Spleen (tissue), 11 donors: ENCODE data around the gene CACNA1A. TPM values are rescaled to one million over a fixed set of nuclear protein-coding genes. Genes with fewer than 3 reads are reported as not detected.

Experiments
- DNase-seq: peaks from one replicate; pipeline ENCODE4 v3.0.0-alpha.2; 2020
- H3K27ac ChIP-seq, 8 donors: fragments of 200-600 bp; sonication (generic) in 7 of 8; 1 replicate in 4 of 8; 2 replicates in 4 of 8; pipeline versions ENCODE4 v1.5.0 to v1.8.0; 2016 to 2021; ENCODE audit warnings: inconsistent platforms in 4 of 8, mild to moderate bottlenecking in 4 of 8, moderate library complexity in 1 of 8
- H3K27me3 ChIP-seq, 7 donors: fragments of 200-600 bp; sonication (generic) in 6 of 7; replicated peaks in 1 of 7; 1 replicate in 4 of 7; 2 replicates in 3 of 7; pipeline versions ENCODE4 v1.5.0 to v1.8.0; 2016 to 2021; ENCODE audit warnings: inconsistent platforms in 3 of 7, mild to moderate bottlenecking in 1 of 7
- H3K36me3 ChIP-seq, 6 donors: fragments of 200-600 bp; sonication (generic) in 5 of 6; 1 replicate in 4 of 6; 2 replicates in 2 of 6; pipeline versions ENCODE4 v1.5.0 to v1.8.0; 2016 to 2021; ENCODE audit warnings: inconsistent platforms in 2 of 6
- H3K4me1 ChIP-seq, 6 donors: fragments of 200-600 bp; sonication (generic) in 5 of 6; 1 replicate in 3 of 6; 2 replicates in 3 of 6; pipeline versions ENCODE4 v1.5.0 to v1.8.0; 2016 to 2021; ENCODE audit warnings: inconsistent platforms in 3 of 6
- H3K4me3 ChIP-seq, 8 donors: fragments of 200-600 bp; sonication (generic) in 7 of 8; 1 replicate in 4 of 8; 2 replicates in 4 of 8; pipeline versions ENCODE4 v1.5.0 to v1.8.0; 2016 to 2021; ENCODE audit warnings: inconsistent platforms in 4 of 8, mild to moderate bottlenecking in 4 of 8, moderate library complexity in 2 of 8
- H3K9me3 ChIP-seq, 8 donors: fragments of 200-600 bp; sonication (generic) in 7 of 8; 1 replicate in 4 of 8; 2 replicates in 4 of 8; pipeline versions ENCODE4 v1.5.0 to v1.8.0; 2016 to 2021; ENCODE audit warnings: inconsistent platforms in 4 of 8
- POLR2A ChIP-seq, 3 donors: fragments of 450-650 bp; IDR thresholded peaks; one replicate each; pipeline ENCODE4 v1.5.1; 2017; ENCODE audit warnings: antibody characterized with exemption in 3 of 3, mild to moderate bottlenecking in 1 of 3
- POLR2AphosphoS5 ChIP-seq, 3 donors: sonication (generic); formaldehyde crosslinking; IDR thresholded peaks; one replicate each; pipeline ENCODE4 v1.5.1; 2017; ENCODE audit warnings: antibody characterized with exemption in 3 of 3
- WGBS, 5 donors: extraction: QIAGEN DNeasy Blood & Tissue Kit in 3 of 5; methylation state at CpG; one replicate each; pipeline versions ENCODE4 v1.1.5 to v1.1.7; 2013 to 2018; 5-methylcytosine and 5-hydroxymethylcytosine counted together
- intact Hi-C: fragments of 100-400 bp; cut with DNase I; formaldehyde crosslinking; loops from one replicate; pipeline ENCODE4 v1.15.0; 2023; ENCODE audit warnings: low total_unique reads
- polyA plus RNA-seq, 3 donors: library from polyadenylated mRNA; stranded (reverse); fragments of 200-250 nt; gene quantifications; one replicate each; pipeline ENCODE4 v1.2.1, GENCODE V29; 2013
- total RNA-seq, 7 donors: library from RNA; depleted of rRNA in 3 of 7; stranded (reverse); fragments of >200 nt in 3 of 7; fragmentation: NEBNext Ultra II Directional in 4 of 7; extraction: Animal tissue kit (Norgen Biotek cat#: 25700) in 4 of 7; gene quantifications; one replicate each; pipeline versions ENCODE4 v1.1.0 to v1.2.1, GENCODE V29; 2016 to 2021
- TF ChIP-seq, protein P1 (sequence below), 11 experiments: fragments of 200-600 bp in 7 of 11; fragments of 450-650 bp in 4 of 11; sonication (generic) in 4 of 11; IDR thresholded peaks in 8 of 11; conservative IDR thresholded peaks in 3 of 11; 1 replicate in 7 of 11; 2 replicates in 4 of 11; pipeline versions ENCODE4 v1.4.0 to v1.8.0; 2016 to 2021; ENCODE audit warnings: antibody characterized with exemption in 11 of 11, inconsistent platforms in 4 of 11, mild to moderate bottlenecking in 1 of 11
- donor health status: healthy with polysubstance abuse.
- donor health status: DM: no; HTN: no; CAD: no; lungs with moderate emphysema.
- donor health status: DM: no; HTN: no; CAD: no.
- donor health status: Bipolar disorder and iron deficiency.
- donor health status: healthy.
- donor health status: DM: no; HTN: no; CAD: no.
- donor health status: DM: yes; HTN: yes; CAD: no.

Gene CACNA1A
- total and polyA plus RNA-seq, 10 donors, result 0.39 to 1.9 (median 0.75) TPM

DNA sequence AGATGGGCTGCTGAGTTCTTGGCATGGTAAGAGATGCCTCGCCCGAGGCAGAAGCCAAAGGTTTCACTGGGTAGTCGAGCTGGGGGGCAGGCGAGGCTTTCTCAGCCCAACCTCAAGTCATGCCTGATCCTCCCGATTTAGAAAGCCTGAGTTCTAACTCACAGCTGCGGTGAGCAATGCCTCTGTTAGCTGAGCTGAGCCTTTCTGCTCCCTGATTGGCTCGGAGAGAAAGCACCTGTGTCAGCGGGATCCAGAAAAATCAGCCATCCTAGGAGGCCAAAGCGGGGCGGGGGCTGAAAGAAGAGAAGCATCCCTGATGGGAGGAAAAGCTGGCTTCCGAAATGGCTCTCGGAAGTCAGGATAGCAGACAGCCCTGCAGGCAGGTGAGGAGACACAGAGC is 44.7 kb downstream of the CACNA1A start:
- Histone ChIP-seq H3K36me3 (no peaks in the 10 kb centered on the region), H3K4me3 (no peak overlapping the region), H3K4me1 (no peaks in the 10 kb centered on the region), H3K9me3 (no peaks in the 10 kb centered on the region), H3K27ac (no peak overlapping the region), H3K27me3 (peaks cover 0 to 63% (median 0%) of the 10 kb centered on the region in 7 donors)
- DNase-seq, result no peak
- WGBS, 5 donors, result 73 to 86% (median 77%) methylated on average over 12 of the region's 12 CpGs
- intact Hi-C loops, result no loop called here
- TF ChIP-seq POLR2AphosphoS5 (IDR thresholded peaks at IDR 0.05) (no peak), POLR2A (IDR thresholded peaks at IDR 0.05) (no peak)
- TF ChIP-seq, protein P1, sequence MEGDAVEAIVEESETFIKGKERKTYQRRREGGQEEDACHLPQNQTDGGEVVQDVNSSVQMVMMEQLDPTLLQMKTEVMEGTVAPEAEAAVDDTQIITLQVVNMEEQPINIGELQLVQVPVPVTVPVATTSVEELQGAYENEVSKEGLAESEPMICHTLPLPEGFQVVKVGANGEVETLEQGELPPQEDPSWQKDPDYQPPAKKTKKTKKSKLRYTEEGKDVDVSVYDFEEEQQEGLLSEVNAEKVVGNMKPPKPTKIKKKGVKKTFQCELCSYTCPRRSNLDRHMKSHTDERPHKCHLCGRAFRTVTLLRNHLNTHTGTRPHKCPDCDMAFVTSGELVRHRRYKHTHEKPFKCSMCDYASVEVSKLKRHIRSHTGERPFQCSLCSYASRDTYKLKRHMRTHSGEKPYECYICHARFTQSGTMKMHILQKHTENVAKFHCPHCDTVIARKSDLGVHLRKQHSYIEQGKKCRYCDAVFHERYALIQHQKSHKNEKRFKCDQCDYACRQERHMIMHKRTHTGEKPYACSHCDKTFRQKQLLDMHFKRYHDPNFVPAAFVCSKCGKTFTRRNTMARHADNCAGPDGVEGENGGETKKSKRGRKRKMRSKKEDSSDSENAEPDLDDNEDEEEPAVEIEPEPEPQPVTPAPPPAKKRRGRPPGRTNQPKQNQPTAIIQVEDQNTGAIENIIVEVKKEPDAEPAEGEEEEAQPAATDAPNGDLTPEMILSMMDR (IDR thresholded peaks at IDR 0.05 in 8 of 11, conservative IDR thresholded peaks at IDR 0.05 in 3 of 11), result no peak

DNA sequence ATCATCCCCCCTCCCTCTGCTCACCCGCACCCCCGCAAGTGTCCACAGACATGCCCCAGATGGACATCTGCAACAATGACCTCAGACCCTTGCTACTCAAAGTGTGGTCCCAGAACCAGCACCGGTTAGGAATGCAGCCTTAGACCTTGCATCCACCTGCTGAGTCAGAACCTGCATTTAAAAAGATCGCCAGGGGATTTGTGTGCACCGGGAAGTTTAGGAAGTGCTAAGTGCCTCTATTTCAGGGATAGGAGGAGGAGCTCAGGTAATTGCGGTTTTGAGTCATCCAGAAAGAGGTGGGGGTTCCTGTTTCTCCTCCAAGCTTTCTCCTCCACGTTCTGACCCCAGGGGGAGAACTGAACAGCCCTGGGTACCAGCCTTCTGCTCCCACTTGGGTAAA is 46.2 kb downstream of the CACNA1A start:
- TF ChIP-seq POLR2AphosphoS5 (IDR thresholded peaks at IDR 0.05) (no peak), POLR2A (IDR thresholded peaks at IDR 0.05) (no peak)
- TF ChIP-seq, protein P1 (IDR thresholded peaks at IDR 0.05 in 8 of 11, conservative IDR thresholded peaks at IDR 0.05 in 3 of 11), result no peak
- no peak for DNase-seq
- no peaks in the 10 kb centered on the region for H3K36me3 ChIP-seq
- H3K27me3 ChIP-seq, result peaks cover 0 to 56% (median 0%) of the 10 kb centered on the region in 7 donors
- whole genome bisulfite sequencing, 5 donors, result 25 to 34% (median 30%) methylated on average over 7 of the region's 7 CpGs
- no peak overlapping the region for H3K27ac ChIP-seq
- intact Hi-C loops, result no loop called here
- H3K4me1 ChIP-seq, result no peaks in the 10 kb centered on the region
- no peaks in the 10 kb centered on the region for H3K9me3 ChIP-seq
- no peak overlapping the region for H3K4me3 ChIP-seq

DNA sequence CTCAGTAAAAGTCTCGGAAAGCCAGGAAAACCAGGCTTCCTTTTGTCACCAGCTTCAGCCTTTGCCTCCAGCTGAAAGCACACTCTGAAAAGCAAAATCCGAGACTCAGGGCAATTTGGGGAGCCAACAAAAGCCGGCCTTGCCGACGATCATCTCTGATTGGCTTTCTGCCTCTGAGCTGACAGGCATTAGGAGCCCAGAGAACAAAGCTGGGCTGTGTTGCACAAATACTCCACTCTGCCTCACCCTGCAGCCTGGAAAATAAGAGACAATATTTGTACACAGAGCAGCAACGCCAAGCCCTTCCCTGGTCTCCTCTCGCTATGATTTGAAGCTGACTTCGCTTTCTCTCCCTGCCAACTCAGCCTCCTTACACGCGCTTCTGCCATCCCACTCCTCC is 46.9 kb downstream of the CACNA1A start:
- Histone ChIP-seq H3K4me3 (no peak overlapping the region), H3K4me1 (no peaks in the 10 kb centered on the region), H3K27me3 (peaks cover 0 to 63% (median 0%) of the 10 kb centered on the region in 7 donors), H3K9me3 (peaks cover 0 to 4% (median 0%) of the 10 kb centered on the region in 8 donors), H3K27ac (no peak overlapping the region), H3K36me3 (no peaks in the 10 kb centered on the region)
- TF ChIP-seq, protein P1 (IDR thresholded peaks at IDR 0.05 in 8 of 11, conservative IDR thresholded peaks at IDR 0.05 in 3 of 11), result no peak
- no peak for TF ChIP-seq POLR2A (IDR thresholded peaks at IDR 0.05)
- TF ChIP-seq POLR2AphosphoS5 (IDR thresholded peaks at IDR 0.05), result no peak
- intact Hi-C loops, result no loop called here
- 59 to 68% (median 61%) methylated on average over 10 of the region's 10 CpGs for WGBS, 5 donors
- no peak for DNase-seq

DNA sequence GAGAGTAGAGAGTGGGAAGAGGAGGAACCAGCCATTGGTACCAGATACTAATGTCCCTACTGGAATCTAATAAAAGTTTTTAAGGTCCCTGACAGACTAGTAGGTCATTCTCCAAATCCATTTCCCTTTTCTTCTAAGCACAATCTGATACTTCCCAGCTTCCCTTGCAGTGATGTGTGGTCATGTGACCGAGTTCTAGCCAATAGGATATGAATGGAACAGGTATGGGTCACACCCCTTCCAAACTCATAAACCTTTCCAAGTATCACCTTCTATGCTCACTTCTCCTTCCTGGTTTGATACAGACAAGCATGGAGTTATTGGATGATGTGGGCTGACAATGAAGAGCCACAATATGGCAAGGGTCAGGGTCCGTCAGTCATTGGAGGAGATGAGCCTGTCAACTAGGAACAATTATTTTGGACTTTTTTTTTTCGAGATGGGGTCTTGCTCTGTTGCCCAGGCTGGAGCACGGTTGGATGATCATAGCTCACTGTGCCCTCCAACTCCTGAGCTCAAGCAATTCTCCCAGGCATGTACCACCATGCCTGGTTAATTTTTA is 54.8 kb downstream of the CACNA1A start:
- Histone ChIP-seq H3K36me3 (no peaks in the 10 kb centered on the region), H3K4me3 (no peak overlapping the region), H3K27ac (no peak overlapping the region), H3K9me3 (peaks cover 8 to 74% (median 47%) of the 10 kb centered on the region in 8 donors), H3K27me3 (peaks cover 0 to 24% (median 0%) of the 10 kb centered on the region in 7 donors), H3K4me1 (no peaks in the 10 kb centered on the region)
- intact Hi-C loops, result no loop called here
- TF ChIP-seq, protein P1 (IDR thresholded peaks at IDR 0.05 in 8 of 11, conservative IDR thresholded peaks at IDR 0.05 in 3 of 11), result no peak
- TF ChIP-seq POLR2AphosphoS5 (IDR thresholded peaks at IDR 0.05), result no peak
- no peak for TF ChIP-seq POLR2A (IDR thresholded peaks at IDR 0.05)
- WGBS, 5 donors, result 67 to 90% (median 80%) methylated on average over 4 of the region's 4 CpGs
- no peak for DNase-seq
